Measurements from ENCODE around the gene CA9.

The CA9 gene

DNA sequence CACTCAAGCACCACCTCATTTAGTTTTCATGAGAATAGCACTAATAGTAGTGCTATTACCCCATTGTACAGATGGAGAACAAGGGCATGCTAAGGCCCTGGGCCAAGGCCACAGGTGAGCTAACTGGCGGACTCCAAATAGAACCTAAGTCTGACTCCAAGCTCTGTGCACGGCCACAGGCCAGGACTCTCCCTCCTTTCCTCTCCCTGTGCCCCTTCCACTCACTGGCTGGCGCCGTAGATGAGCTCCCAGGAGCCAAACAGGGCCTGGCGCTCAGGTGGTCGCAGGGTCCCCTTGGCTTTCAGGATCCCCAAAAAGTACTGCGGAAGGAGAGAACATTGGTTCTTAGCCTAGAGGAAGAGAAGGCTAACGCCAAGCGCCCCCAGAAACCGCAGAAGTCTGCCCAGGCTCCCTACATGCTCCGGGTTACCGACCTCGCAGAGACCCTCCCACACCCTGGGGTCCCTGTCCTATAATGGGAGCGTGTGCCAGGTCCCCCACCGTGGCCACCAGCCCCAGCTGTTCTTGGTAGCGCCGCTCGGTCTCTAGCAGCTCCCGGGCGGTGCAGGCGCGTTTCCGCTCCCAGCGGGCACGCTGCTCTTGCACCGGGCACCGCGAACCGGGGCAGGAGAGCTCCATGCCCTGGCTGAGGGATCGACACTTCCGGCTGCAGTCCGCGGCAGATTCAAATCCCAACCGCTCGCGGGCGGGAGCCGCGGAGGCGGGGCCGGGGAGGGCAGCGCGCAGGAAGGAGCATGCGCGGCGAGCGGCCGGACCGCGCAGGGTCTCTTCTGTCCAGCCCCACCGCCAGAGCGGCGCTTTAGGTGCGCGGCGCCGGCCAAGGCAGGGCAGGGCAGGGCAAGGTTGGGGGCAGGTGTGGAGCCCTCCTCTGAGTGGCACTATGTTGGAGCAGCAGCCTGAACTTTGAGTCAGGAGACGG, 8.9 kb upstream of the CA9 start, which contains the start of gene ARHGEF39:
TSS of gene ARHGEF39 (minus strand) at position 665 of the 940 bp plus-strand sequence. CDS start at position 639, 26 bp downstream.
- Histone ChIP-seq H2AFZ (ENCODE audit: insufficient read depth, low read length, poor library complexity) (peak within 1 kb of the TSS; percentile 95), H2BK12ac (ENCODE audit: low read length) (no peak within 1 kb of the TSS), H3K9me3 (ENCODE audit: insufficient read depth, low read depth, low read length) (peaks cover 2% of the 10 kb centered on the region), H3K4me1 (ENCODE audit: control insufficient read depth in 1 of 2, insufficient read depth in 2 of 2, low read length in 2 of 2) (peaks cover 17 to 23% of the 10 kb centered on the region in 2 experiments), H3K27ac (ENCODE audit: low read depth, low read length) (no peak within 1 kb of the TSS), H3K9ac (ENCODE audit: low read length) (peak within 1 kb of the TSS; percentile 83), H3K23ac (ENCODE audit: low read length) (no peak within 1 kb of the TSS), H3K79me2 (ENCODE audit: control insufficient read depth, insufficient read depth, low read length, poor library complexity) (peaks cover 5% of the 10 kb centered on the region), H2BK5ac (ENCODE audit: low read depth, low read length, poor library complexity) (peak within 1 kb of the TSS; percentile 60), H3K4me2 (ENCODE audit: low read length) (peak within 1 kb of the TSS; percentile 89), H3K14ac (ENCODE audit: low read length) (peak within 1 kb of the TSS; percentile 94), H4K91ac (ENCODE audit: low read depth, low read length) (peak within 1 kb of the TSS; percentile 95), H3K18ac (ENCODE audit: low read length) (peak within 1 kb of the TSS; percentile 93), H3K27me3 (ENCODE audit: insufficient read depth, low read length) (no peaks in the 10 kb centered on the region), H3K4me3 (ENCODE audit: low read depth, low read length) (peak within 1 kb of the TSS; percentile 80), H3K36me3 (ENCODE audit: control insufficient read depth in 1 of 2, insufficient read depth in 2 of 2, low read length in 2 of 2) (peaks cover 13 to 16% of the 10 kb centered on the region in 2 experiments), H3K4ac (ENCODE audit: low read depth, low read length) (peak within 1 kb of the TSS; percentile 82), H4K12ac (ENCODE audit: low read depth, low read length) (peak within 1 kb of the TSS; percentile 88), H4K8ac (ENCODE audit: low read depth, low read length) (peak within 1 kb of the TSS; percentile 95), H3K79me1 (ENCODE audit: low read length) (peaks cover 6% of the 10 kb centered on the region), H2AK5ac (ENCODE audit: low read length) (peak within 1 kb of the TSS; percentile 81), H2BK120ac (ENCODE audit: insufficient read depth, low read length, poor library complexity) (peak within 1 kb of the TSS; percentile 77)
- peak; percentile 73 to 85 for DNase-seq
- no CpG with 5 or more reads among the region's 58 CpGs for WGBS (ENCODE audit: extremely low coverage, insufficient coverage, insufficient read length)

DNA sequence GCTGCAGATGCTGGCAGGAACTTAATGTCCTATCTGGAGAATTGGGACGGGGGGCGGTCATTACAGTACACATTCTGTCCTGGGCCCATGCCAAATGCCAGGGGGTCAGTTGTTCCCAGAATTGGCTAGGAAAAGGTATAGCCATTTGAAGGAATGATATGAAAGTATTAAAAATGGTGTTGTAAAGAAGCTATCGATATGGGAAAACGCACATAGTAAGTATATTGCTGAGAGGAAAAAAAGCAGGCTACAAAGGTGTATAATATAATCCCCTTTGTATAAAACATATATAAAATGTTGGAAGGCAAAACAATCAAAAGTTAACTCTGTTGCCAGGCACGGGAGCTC, 8.3 kb upstream of the CA9 start:
- H3K14ac ChIP-seq (ENCODE audit: low read length), result peak overlapping the region; percentile 28
- no peak overlapping the region for H3K23ac ChIP-seq (ENCODE audit: low read length)
- H3K27ac ChIP-seq (ENCODE audit: low read depth, low read length), result no peak overlapping the region
- H3K18ac ChIP-seq (ENCODE audit: low read length), result peak overlapping the region; percentile 51
- H3K79me1 ChIP-seq (ENCODE audit: low read length), result peaks cover 6% of the 10 kb centered on the region
- H3K4me3 ChIP-seq (ENCODE audit: low read depth, low read length), result peak overlapping the region; percentile 62
- H3K4ac ChIP-seq (ENCODE audit: low read depth, low read length), result peak overlapping the region; percentile 10
- peak overlapping the region; percentile 56 for H2BK120ac ChIP-seq (ENCODE audit: insufficient read depth, low read length, poor library complexity)
- peak overlapping the region; percentile 89 for H3K4me2 ChIP-seq (ENCODE audit: low read length)
- peaks cover 2% of the 10 kb centered on the region for H3K9me3 ChIP-seq (ENCODE audit: insufficient read depth, low read depth, low read length)
- no peak for DNase-seq
- WGBS (ENCODE audit: extremely low coverage, insufficient coverage, insufficient read length), result 100% methylated on average over 1 of the region's 5 CpGs
- H2BK5ac ChIP-seq (ENCODE audit: low read depth, low read length, poor library complexity), result no peak overlapping the region
- peaks cover 5% of the 10 kb centered on the region for H3K79me2 ChIP-seq (ENCODE audit: control insufficient read depth, insufficient read depth, low read length, poor library complexity)
- H2AK5ac ChIP-seq (ENCODE audit: low read length), result no peak overlapping the region
- H2BK12ac ChIP-seq (ENCODE audit: low read length), result no peak overlapping the region
- peak overlapping the region; percentile 26 for H4K91ac ChIP-seq (ENCODE audit: low read depth, low read length)
- H4K8ac ChIP-seq (ENCODE audit: low read depth, low read length), result peak overlapping the region; percentile 93
- peak overlapping the region; percentile 89 for H2AFZ ChIP-seq (ENCODE audit: insufficient read depth, low read length, poor library complexity)
- H3K9ac ChIP-seq (ENCODE audit: low read length), result peak overlapping the region; percentile 24
- H4K12ac ChIP-seq (ENCODE audit: low read depth, low read length), result peak overlapping the region; percentile 79
- H3K27me3 ChIP-seq (ENCODE audit: insufficient read depth, low read length), result no peaks in the 10 kb centered on the region
- H3K36me3 ChIP-seq (ENCODE audit: control insufficient read depth in 1 of 2, insufficient read depth in 2 of 2, low read length in 2 of 2), result peaks cover 10 to 12% of the 10 kb centered on the region in 2 experiments
- H3K4me1 ChIP-seq (ENCODE audit: control insufficient read depth in 1 of 2, insufficient read depth in 2 of 2, low read length in 2 of 2), result peaks cover 17 to 23% of the 10 kb centered on the region in 2 experiments

DNA sequence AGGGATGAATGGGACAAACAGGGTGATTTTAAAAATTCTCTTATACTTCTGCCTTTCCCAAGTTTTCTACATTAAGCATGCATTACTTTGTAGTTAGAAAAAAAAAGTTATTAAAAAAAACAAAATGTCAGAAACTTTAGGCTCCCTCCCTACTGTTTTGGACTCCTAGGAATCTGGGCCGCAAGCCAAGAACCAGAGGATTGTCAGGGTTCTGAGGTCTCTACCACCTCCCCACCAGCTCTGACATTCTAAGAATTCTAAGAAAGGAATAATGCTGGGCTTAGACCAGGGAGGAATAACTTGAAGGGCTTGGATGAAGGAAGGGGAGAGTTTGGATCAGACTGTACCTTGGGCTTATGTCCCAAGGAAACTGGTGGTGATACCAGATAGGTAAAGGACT, 7.7 kb upstream of the CA9 start:
- Histone ChIP-seq H3K27me3 (ENCODE audit: insufficient read depth, low read length) (no peaks in the 10 kb centered on the region), H3K36me3 (ENCODE audit: control insufficient read depth in 1 of 2, insufficient read depth in 2 of 2, low read length in 2 of 2) (peaks cover 5 to 7% of the 10 kb centered on the region in 2 experiments), H3K27ac (ENCODE audit: low read depth, low read length) (no peak overlapping the region), H3K4me1 (ENCODE audit: control insufficient read depth in 1 of 2, insufficient read depth in 2 of 2, low read length in 2 of 2) (peaks cover 17 to 23% of the 10 kb centered on the region in 2 experiments), H3K18ac (ENCODE audit: low read length) (no peak overlapping the region), H3K9me3 (ENCODE audit: insufficient read depth, low read depth, low read length) (peaks cover 2% of the 10 kb centered on the region), H3K4ac (ENCODE audit: low read depth, low read length) (no peak overlapping the region), H2BK12ac (ENCODE audit: low read length) (no peak overlapping the region), H3K79me2 (ENCODE audit: control insufficient read depth, insufficient read depth, low read length, poor library complexity) (peaks cover 5% of the 10 kb centered on the region), H3K23ac (ENCODE audit: low read length) (no peak overlapping the region), H3K4me2 (ENCODE audit: low read length) (no peak overlapping the region), H2AFZ (ENCODE audit: insufficient read depth, low read length, poor library complexity) (no peak overlapping the region), H3K4me3 (ENCODE audit: low read depth, low read length) (no peak overlapping the region), H2AK5ac (ENCODE audit: low read length) (no peak overlapping the region), H2BK5ac (ENCODE audit: low read depth, low read length, poor library complexity) (no peak overlapping the region), H4K91ac (ENCODE audit: low read depth, low read length) (no peak overlapping the region), H3K9ac (ENCODE audit: low read length) (no peak overlapping the region), H4K8ac (ENCODE audit: low read depth, low read length) (no peak overlapping the region), H3K14ac (ENCODE audit: low read length) (no peak overlapping the region), H4K12ac (ENCODE audit: low read depth, low read length) (no peak overlapping the region), H2BK120ac (ENCODE audit: insufficient read depth, low read length, poor library complexity) (no peak overlapping the region), H3K79me1 (ENCODE audit: low read length) (peaks cover 6% of the 10 kb centered on the region)
- no CpG with 5 or more reads among the region's 1 CpG for WGBS (ENCODE audit: extremely low coverage, insufficient coverage, insufficient read length)
- no peak for DNase-seq

DNA sequence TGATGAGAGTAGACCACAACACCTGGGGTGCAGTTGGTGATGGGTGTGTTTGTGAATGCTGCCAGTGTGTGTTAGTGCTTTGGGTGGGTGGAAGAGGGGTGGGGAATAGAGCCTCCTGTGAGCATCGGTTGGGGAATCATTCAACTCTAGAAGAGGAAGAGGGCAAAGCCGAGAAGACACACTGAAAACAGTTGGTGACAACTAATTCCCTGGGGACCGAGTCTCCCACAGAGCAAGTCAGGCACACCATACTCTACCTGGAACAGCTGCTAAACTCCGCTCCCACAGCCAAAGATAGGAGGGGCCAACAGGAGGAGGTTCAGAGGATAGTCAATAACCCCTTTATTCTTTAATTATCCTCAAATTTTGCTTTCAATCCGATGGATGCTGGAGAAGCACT, 7.2 kb upstream of the CA9 start:
- Histone ChIP-seq H3K79me1 (ENCODE audit: low read length) (peaks cover 6% of the 10 kb centered on the region), H3K4me1 (ENCODE audit: control insufficient read depth in 1 of 2, insufficient read depth in 2 of 2, low read length in 2 of 2) (peaks cover 17 to 23% of the 10 kb centered on the region in 2 experiments), H3K14ac (ENCODE audit: low read length) (no peak overlapping the region), H2AFZ (ENCODE audit: insufficient read depth, low read length, poor library complexity) (no peak overlapping the region), H3K36me3 (ENCODE audit: control insufficient read depth in 1 of 2, insufficient read depth in 2 of 2, low read length in 2 of 2) (peaks cover 5 to 7% of the 10 kb centered on the region in 2 experiments), H3K27ac (ENCODE audit: low read depth, low read length) (no peak overlapping the region), H2BK5ac (ENCODE audit: low read depth, low read length, poor library complexity) (no peak overlapping the region), H2BK120ac (ENCODE audit: insufficient read depth, low read length, poor library complexity) (no peak overlapping the region), H3K79me2 (ENCODE audit: control insufficient read depth, insufficient read depth, low read length, poor library complexity) (peaks cover 5% of the 10 kb centered on the region), H3K9me3 (ENCODE audit: insufficient read depth, low read depth, low read length) (peaks cover 2% of the 10 kb centered on the region), H3K9ac (ENCODE audit: low read length) (no peak overlapping the region), H4K8ac (ENCODE audit: low read depth, low read length) (no peak overlapping the region), H2AK5ac (ENCODE audit: low read length) (no peak overlapping the region), H3K4me2 (ENCODE audit: low read length) (no peak overlapping the region), H3K23ac (ENCODE audit: low read length) (no peak overlapping the region), H3K4me3 (ENCODE audit: low read depth, low read length) (no peak overlapping the region), H4K91ac (ENCODE audit: low read depth, low read length) (no peak overlapping the region), H3K27me3 (ENCODE audit: insufficient read depth, low read length) (no peaks in the 10 kb centered on the region), H2BK12ac (ENCODE audit: low read length) (no peak overlapping the region), H4K12ac (ENCODE audit: low read depth, low read length) (no peak overlapping the region), H3K18ac (ENCODE audit: low read length) (no peak overlapping the region), H3K4ac (ENCODE audit: low read depth, low read length) (no peak overlapping the region)
- no CpG with 5 or more reads among the region's 5 CpGs for WGBS (ENCODE audit: extremely low coverage, insufficient coverage, insufficient read length)
- no peak for DNase-seq
